Measurements from ENCODE around the gene ERI2. TPM values are rescaled to one million over a fixed set of nuclear protein-coding genes. Genes with fewer than 3 reads are reported as not detected.

Gene ERI2, protein sequence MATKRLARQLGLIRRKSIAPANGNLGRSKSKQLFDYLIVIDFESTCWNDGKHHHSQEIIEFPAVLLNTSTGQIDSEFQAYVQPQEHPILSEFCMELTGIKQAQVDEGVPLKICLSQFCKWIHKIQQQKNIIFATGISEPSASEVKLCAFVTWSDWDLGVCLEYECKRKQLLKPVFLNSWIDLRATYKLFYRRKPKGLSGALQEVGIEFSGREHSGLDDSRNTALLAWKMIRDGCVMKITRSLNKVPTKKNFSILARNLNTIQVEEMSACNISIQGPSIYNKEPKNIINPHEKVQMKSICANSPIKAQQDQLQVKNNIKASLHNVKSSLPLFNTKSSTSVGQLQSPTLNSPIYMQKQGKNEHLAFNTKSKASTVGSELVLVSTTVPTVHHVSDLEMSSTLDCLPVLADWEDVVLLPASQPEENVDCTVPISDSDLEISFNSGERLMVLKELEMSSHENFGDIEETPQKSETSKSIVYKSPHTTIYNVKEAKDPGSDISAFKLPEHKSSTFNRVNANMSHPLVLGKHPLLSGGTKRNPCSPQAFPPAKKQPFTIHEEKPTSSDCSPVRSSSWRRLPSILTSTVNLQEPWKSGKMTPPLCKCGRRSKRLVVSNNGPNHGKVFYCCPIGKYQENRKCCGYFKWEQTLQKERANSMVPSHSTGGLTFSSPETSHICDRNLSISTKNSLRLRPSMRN
- 10 to 100 TPM; 12.4 to 13.2 TPM for total RNA-seq

DNA sequence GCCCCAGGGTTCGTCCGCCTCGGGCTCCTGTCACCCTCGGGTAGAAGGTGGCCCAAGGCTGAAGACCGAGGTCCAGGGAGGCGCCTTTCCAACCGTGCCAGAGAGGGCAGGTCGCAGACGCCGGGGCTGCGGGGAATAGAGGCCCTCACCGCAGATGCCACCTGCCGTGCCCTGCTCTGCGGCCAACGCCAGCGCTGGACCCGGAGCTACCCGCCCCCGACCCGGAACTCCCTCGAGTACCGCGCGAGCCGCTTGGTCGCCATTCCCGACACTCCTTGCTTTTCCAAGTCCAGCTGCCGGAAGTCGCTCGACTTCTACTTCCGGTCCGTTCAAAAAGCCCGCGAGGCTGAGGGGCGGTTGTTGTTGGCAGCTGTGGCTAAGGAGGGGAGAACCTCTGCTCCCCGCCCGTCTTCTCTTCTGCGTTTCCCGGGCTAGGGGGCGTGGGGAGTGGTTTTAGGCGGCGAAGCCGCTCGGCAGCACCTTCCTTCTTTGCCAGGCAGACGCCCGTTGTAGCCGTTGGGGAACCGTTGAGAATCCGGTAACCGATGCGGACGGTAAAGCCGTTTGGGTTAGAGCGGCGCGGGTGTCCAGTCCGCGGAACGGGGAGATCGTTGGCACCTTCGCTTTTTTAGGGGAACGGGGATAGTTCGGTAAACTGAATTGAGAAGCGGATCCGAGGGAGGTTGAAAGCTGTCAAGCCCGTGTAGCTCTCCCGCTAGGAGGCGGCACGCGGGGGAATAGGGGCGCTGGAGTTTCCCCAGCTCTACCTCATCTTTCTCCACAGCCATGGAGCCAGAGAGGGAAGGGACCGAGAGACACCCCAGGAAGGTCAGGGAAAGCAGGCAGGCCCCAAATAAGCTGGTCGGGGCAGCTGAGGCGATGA lies at the start of gene ERI2, which contains the start of gene REXO5:
TSS of gene ERI2 (minus strand) at position 305 of the 883 bp plus-strand sequence. CDS start at position 263, 42 bp downstream.
TSS of gene REXO5 (plus strand) at position 360 of the 883 bp plus-strand sequence. CDS start at position 787, 427 bp downstream.
- Mint-ChIP-seq H3K9me3 (no peaks in the 10 kb centered on the region), H3K4me3 (peak within 1 kb of the TSS; percentile 97), H3K27me3 (no peaks in the 10 kb centered on the region), H3K4me1 (peaks cover 51% of the 10 kb centered on the region), H3K27ac (peak within 1 kb of the TSS; percentile 93), H3K36me3 (ENCODE audit: low read depth) (peaks cover 15% of the 10 kb centered on the region)
- ChIA-PET POLR2A (interaction anchor here (0.9 to 2.5 kb wide), 22 partner anchors 8 to 352 kb away, joined by 3 to 18 read pairs (median 5); partner anchors contain the start of genes ACSM3, DCUN1D3, LDAF1 and LYRM1), CTCF (interaction anchor here (0.7 to 1.9 kb wide), 12 partner anchors 9 to 277 kb away, joined by 3 to 7 read pairs (median 3); partner anchors contain the start of genes ACSM3, DCUN1D3 and LYRM1)
- peak; percentile 79 for DNase-seq

DNA sequence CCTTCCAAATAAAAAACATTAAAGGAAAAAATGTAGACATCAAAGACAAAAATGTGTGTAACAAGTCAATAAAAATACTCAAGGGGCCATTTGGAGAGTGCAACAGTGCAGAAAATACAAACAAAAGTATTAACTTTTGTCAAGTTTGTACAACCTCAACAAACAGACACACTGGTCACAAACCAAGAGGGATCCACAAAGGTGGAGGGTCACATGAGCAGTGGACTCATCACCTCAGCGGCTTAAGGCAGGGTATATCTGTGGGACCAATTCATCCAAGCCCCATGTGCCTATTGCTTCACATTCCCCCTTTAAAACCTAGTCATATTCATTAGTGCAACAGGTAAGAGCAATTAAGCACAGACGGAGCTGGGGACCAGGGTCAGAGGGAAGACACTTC lies 48.7 kb upstream of the ERI2 start:
- CTCF ChIA-PET, result interaction anchor here (1.2 kb wide), 1 partner anchor 226 kb away, joined by 4 read pairs; no protein-coding TSS in a partner anchor
- Mint-ChIP-seq H3K27me3 (no peaks in the 10 kb centered on the region), H3K4me3 (no peak overlapping the region), H3K36me3 (ENCODE audit: low read depth) (peaks cover 57% of the 10 kb centered on the region), H3K9me3 (no peaks in the 10 kb centered on the region), H3K4me1 (peaks cover 22% of the 10 kb centered on the region), H3K27ac (no peak overlapping the region)
- POLR2A ChIA-PET, result no interaction called here
- no peak for DNase-seq

DNA sequence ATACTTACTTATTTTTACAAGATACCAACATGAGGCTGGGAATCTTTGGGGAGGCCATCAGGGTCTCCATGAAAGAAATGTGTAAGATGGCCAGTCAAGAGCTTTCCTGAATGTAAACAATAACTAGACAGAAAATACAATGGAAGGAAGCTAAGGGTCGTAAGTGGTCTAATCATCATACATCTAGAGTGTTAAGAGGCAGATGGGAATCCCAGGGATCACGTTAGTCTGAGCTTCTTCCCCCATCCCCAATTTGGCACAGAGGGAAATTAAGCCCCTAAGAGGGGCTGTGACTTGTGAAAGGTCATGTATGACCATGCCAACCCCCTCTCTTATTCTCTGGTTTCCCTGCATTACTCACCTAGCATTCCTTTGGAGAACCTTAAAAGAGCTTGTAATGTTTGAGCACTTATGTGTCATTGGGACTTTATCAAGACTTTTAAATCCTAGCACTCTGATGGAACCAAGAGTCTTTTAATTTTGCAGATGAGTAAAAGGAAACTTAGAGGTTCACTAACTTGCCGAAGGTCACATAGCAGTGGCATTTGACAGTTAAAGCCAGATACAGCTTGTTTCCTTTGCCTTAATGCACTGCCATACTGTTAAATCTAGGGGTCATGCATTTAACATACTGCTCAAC lies 47.8 kb upstream of the ERI2 start:
- no peak for DNase-seq
- no peaks in the 10 kb centered on the region for H3K27me3 Mint-ChIP-seq
- H3K36me3 Mint-ChIP-seq (ENCODE audit: low read depth), result peaks cover 49% of the 10 kb centered on the region
- peaks cover 27% of the 10 kb centered on the region for H3K4me1 Mint-ChIP-seq
- ChIA-PET CTCF (interaction anchor here (0.6 to 1.4 kb wide), 3 partner anchors 19 to 84 kb away, joined by 3 to 5 read pairs (median 3); no protein-coding TSS in a partner anchor), POLR2A (interaction anchor here (1.2 to 1.3 kb wide), 2 partner anchors 21 to 46 kb away, joined by 4 to 5 read pairs; partner anchors contain the start of genes DCUN1D3 and LYRM1)
- H3K9me3 Mint-ChIP-seq, result no peaks in the 10 kb centered on the region
- H3K4me3 Mint-ChIP-seq, result no peak overlapping the region
- H3K27ac Mint-ChIP-seq, result no peak overlapping the region

DNA sequence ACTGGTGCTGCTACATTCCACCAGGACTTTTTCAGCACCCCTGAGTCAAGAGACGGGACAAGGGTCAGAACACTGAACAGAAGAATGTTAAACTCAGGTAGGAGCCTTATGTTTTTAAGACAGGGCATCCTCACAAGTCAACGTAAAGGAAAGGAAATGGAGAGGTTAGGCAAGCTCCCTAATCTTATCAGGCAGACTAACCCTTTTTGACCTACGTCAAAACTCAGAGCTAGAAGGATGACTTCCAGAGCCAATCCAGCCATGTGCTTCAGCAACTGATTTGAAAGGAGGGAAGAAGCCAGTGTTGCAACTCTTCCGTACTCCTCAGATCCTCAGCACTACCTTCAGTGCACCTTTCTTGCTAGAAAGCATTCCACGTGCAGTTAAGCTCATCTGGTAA lies 46.9 kb upstream of the ERI2 start:
- no peak for DNase-seq
- Mint-ChIP-seq H3K4me3 (no peak overlapping the region), H3K4me1 (peaks cover 28% of the 10 kb centered on the region), H3K36me3 (ENCODE audit: low read depth) (peaks cover 46% of the 10 kb centered on the region), H3K27me3 (no peaks in the 10 kb centered on the region), H3K9me3 (no peaks in the 10 kb centered on the region), H3K27ac (no peak overlapping the region)
- CTCF ChIA-PET, result interaction anchor here (0.8 to 1.5 kb wide), 3 partner anchors 22 to 228 kb away, joined by 3 to 6 read pairs (median 5); no protein-coding TSS in a partner anchor
- POLR2A ChIA-PET, result interaction anchor here (1.2 to 1.3 kb wide), 2 partner anchors 22 to 47 kb away, joined by 4 to 5 read pairs; partner anchors contain the start of genes DCUN1D3 and LYRM1

DNA sequence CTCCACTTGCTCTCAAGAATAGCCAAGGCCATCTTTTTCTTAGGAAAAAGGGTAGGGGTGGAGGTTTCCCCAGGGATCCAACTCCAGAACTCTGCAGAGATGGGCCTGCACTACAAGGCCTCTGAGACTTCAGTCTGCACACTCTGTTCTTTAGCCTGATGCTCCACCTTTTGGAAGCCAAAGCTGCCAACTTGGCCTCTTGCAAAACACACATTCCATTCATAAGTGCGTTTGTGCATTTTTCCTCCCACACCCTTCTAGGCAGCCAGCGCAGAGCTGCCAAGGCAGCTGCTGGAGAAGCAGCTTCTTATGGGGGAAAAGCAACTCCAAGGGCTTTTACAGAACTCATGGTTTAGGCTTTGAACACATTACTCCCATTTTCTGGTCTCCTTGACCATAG lies 45.3 kb upstream of the ERI2 start:
- POLR2A ChIA-PET, result interaction anchor here (1.0 kb wide), 1 partner anchor 60 kb away, joined by 4 read pairs; no protein-coding TSS in a partner anchor
- CTCF ChIA-PET, result interaction anchor here (1.2 to 4.9 kb wide), 7 partner anchors 13 to 233 kb away, joined by 3 to 32 read pairs (median 12); no protein-coding TSS in a partner anchor

DNA sequence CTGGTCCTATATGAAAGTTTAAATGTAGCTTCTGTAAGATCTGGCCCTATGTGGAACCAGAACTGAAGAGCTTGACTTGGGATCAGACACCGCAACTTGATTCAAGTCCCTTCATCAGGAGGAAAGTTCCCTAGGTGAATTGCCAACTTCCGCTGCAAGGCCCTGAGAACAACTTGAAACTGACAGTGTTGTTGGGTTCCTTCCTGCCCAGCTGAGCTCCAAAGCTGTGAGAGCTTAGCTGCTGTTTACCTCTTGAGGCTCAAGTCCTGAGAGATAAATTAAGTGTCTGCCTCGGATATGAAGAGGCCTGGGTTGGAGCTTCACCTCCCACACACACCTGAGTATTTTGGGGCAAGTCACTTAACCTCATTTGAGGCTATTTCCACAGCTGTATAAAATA lies 44.7 kb upstream of the ERI2 start:
- CTCF ChIA-PET, result interaction anchor here (0.7 to 4.9 kb wide), 28 partner anchors 14 to 338 kb away, joined by 3 to 32 read pairs (median 4); partner anchors contain the start of genes ERI2 and REXO5
- no peaks in the 10 kb centered on the region for H3K27me3 Mint-ChIP-seq
- no peak overlapping the region for H3K4me3 Mint-ChIP-seq
- peaks cover 40% of the 10 kb centered on the region for H3K36me3 Mint-ChIP-seq (ENCODE audit: low read depth)
- no peaks in the 10 kb centered on the region for H3K9me3 Mint-ChIP-seq
- H3K4me1 Mint-ChIP-seq, result peaks cover 42% of the 10 kb centered on the region
- no peak overlapping the region for H3K27ac Mint-ChIP-seq
- POLR2A ChIA-PET, result interaction anchor here (1.1 to 1.3 kb wide), 3 partner anchors 24 to 233 kb away, joined by 3 to 6 read pairs (median 4); no protein-coding TSS in a partner anchor
- DNase-seq, result no peak

More for the DNA sequence above, 45.3 kb upstream of the ERI2 start:
- Mint-ChIP-seq H3K9me3 (no peaks in the 10 kb centered on the region), H3K4me1 (peaks cover 42% of the 10 kb centered on the region), H3K27me3 (no peaks in the 10 kb centered on the region), H3K27ac (no peak overlapping the region), H3K36me3 (ENCODE audit: low read depth) (peaks cover 38% of the 10 kb centered on the region), H3K4me3 (no peak overlapping the region)
- no peak for DNase-seq

DNA sequence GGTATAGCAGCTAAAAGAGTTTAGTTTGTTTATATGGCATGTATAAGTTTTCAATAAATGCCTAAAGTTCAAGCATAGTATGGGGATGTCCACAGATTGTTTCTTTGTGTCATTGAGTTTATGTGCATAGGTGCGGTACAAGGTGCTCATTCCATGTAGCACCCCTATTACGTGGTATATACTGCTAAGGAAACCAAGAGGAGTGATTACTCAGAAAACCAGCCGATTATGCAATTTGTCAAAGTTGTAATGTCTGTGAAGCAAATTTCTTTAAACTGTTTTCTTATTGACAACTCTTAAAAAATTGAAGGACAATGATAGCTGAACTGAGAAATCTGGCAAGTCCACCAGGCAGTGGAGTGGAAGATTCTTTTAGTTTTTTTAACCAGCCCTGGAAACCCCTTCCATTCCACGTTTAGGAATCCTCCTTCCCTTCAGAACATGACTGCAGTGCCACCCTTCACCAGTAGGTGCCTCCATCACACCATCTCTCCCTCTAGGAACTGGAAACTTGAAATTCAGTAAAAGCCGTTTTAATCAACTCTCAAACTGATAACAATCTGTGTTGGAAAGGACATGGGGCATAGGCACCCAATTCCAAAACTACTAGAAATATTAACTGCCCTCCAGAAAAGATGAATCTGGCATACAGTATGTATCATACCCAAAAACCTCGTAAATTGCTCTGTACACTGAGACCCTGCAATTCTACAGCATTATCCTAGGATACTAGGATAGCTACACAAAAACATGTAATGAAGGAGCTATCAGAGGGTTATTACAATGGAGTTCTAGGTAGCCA lies 43.5 kb upstream of the ERI2 start:
- Mint-ChIP-seq H3K4me3 (no peak overlapping the region), H3K4me1 (peaks cover 46% of the 10 kb centered on the region), H3K27me3 (no peaks in the 10 kb centered on the region), H3K36me3 (ENCODE audit: low read depth) (peaks cover 42% of the 10 kb centered on the region), H3K9me3 (no peaks in the 10 kb centered on the region), H3K27ac (no peak overlapping the region)
- DNase-seq, result peak; percentile 69
- CTCF ChIA-PET, result interaction anchor here (0.6 to 4.9 kb wide), 30 partner anchors 15 to 340 kb away, joined by 3 to 32 read pairs (median 4); partner anchors contain the start of genes DCUN1D3, ERI2, LYRM1 and REXO5
- POLR2A ChIA-PET, result interaction anchor here (1.1 to 1.3 kb wide), 4 partner anchors 25 to 234 kb away, joined by 3 to 6 read pairs (median 4); partner anchors contain the start of genes ERI2 and REXO5

DNA sequence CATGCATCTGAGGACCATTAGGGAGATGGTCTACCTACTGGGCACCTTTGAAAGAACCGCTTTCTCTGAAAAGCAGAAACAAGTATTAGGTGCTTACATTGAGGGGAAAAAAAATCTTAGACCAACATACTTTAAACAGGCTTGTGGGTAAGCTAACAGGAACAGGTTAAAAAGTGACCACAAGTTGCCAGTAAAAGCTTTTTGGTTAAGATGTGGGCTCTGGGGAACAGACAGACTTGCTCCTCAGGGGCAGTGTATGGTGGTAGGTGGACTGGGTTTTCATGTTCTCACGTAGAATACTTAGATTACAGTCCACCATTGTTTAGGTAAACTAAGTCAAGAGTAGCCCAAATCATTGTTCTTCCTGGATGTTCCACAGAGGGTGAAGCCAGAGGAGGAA lies 41.3 kb upstream of the ERI2 start:
- H3K9me3 Mint-ChIP-seq, result no peaks in the 10 kb centered on the region
- ChIA-PET CTCF (interaction anchor here (0.7 to 4.9 kb wide), 6 partner anchors 27 to 335 kb away, joined by 3 to 32 read pairs (median 3); partner anchors contain the start of genes DCUN1D3, ERI2, LYRM1 and REXO5), POLR2A (no interaction called here)
- no peak overlapping the region for H3K27ac Mint-ChIP-seq
- no peak for DNase-seq
- H3K36me3 Mint-ChIP-seq (ENCODE audit: low read depth), result peaks cover 46% of the 10 kb centered on the region
- H3K27me3 Mint-ChIP-seq, result no peaks in the 10 kb centered on the region
- H3K4me1 Mint-ChIP-seq, result peaks cover 56% of the 10 kb centered on the region
- no peak overlapping the region for H3K4me3 Mint-ChIP-seq

DNA sequence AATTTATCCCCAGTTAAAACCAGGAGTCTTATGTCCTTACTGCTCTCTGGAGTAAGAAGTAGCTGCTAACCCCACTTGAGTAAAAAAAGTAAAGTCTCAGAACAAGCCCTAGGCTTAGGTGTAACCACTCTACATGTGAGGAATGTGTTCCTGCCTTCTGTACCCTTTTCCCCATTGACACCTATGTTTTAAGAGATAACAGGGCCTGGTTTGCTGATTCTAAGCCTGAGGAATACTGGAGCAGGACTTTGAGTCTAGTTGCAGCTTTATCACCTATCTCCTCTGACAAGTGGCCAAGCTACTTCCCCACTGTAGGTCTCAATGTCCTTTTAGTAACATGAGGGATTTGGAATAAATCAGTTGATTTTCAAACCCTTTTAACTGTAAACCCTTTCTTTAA lies 40.3 kb upstream of the ERI2 start:
- POLR2A ChIA-PET, result interaction anchor here (1.4 kb wide), 1 partner anchor 28 kb away, joined by 5 read pairs; no protein-coding TSS in a partner anchor
- CTCF ChIA-PET, result interaction anchor here (0.6 to 0.7 kb wide), 2 partner anchors 39 to 334 kb away, joined by 3 read pairs; no protein-coding TSS in a partner anchor
- no peak overlapping the region for H3K4me3 Mint-ChIP-seq
- H3K27ac Mint-ChIP-seq, result no peak overlapping the region
- H3K36me3 Mint-ChIP-seq (ENCODE audit: low read depth), result peaks cover 53% of the 10 kb centered on the region
- peaks cover 55% of the 10 kb centered on the region for H3K4me1 Mint-ChIP-seq
- H3K27me3 Mint-ChIP-seq, result no peaks in the 10 kb centered on the region
- H3K9me3 Mint-ChIP-seq, result no peaks in the 10 kb centered on the region
- DNase-seq, result no peak

DNA sequence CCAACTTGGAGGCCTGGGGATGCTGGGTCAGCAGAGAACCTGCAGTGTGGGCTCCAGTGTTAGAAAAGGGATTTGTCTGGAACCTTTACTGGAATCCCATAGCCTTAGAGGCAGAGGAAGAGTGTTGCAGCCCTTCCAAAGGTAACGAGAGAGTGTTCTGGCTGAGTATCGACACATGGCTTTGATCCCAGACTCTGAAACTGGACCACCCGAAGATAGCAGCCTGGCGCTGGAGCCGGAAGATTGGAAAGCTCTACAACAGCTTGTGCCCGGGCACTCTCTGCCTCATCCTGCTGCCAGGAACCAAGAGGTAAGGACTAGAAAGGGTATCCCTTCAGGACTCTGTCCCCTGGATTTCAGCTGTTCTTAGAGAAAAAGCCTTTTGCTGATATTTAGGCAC lies 39.8 kb upstream of the ERI2 start:
- Mint-ChIP-seq H3K4me1 (peaks cover 50% of the 10 kb centered on the region), H3K27me3 (no peaks in the 10 kb centered on the region), H3K27ac (no peak overlapping the region), H3K9me3 (no peaks in the 10 kb centered on the region), H3K4me3 (no peak overlapping the region), H3K36me3 (ENCODE audit: low read depth) (peaks cover 56% of the 10 kb centered on the region)
- POLR2A ChIA-PET, result interaction anchor here (1.4 kb wide), 1 partner anchor 28 kb away, joined by 5 read pairs; no protein-coding TSS in a partner anchor
- CTCF ChIA-PET, result no interaction called here
- DNase-seq, result no peak
